ENCODE results near the gene TRRAP.

Gene TRRAP

GRCh38 chr7:99000196-99000903 is 122.0 kb downstream of the TRRAP start:
- Histone ChIP-seq H3K9me3 (replicated peaks; ENCODE audit: insufficient read depth, low read length) (no peaks in the 10 kb centered on the region), H3K9me2 (replicated peaks; ENCODE audit: insufficient read depth, low read length) (no peaks in the 10 kb centered on the region), H3K27ac (ENCODE audit: low read length) (no peak overlapping the region), H3K4me2 (ENCODE audit: low read depth, low read length) (no peak overlapping the region), H3F3A (ENCODE audit: insufficient read depth, low read length) (no peaks in the 10 kb centered on the region), H4K20me1 (ENCODE audit: insufficient read depth, low read length) (no peaks in the 10 kb centered on the region), H3K9ac (ENCODE audit: low read length) (no peak overlapping the region), H2AFZ (ENCODE audit: low read length) (no peak overlapping the region), H3K4me1 (ENCODE audit: low read length) (no peaks in the 10 kb centered on the region), H3K36me3 (replicated peaks; ENCODE audit: insufficient read depth, low read length) (0 out of 2 replicates have a peak, but pooled peaks cover 8% of the 10 kb centered on the region), H3K27me3 (replicated peaks; ENCODE audit: insufficient read depth, low read length) (no peaks in the 10 kb centered on the region), H3K79me2 (ENCODE audit: low read length) (0 out of 2 replicates have a peak, but pooled peaks cover 6% of the 10 kb centered on the region), H3K4me3 (ENCODE audit: low read length) (no peak overlapping the region)
- TF ChIP-seq EZH2phosphoT487 (IDR thresholded peaks at IDR 0.05; ENCODE audit: low read length), result no peak
- no peak for TF ChIP-seq CTCF (IDR thresholded peaks at IDR 0.05; ENCODE audit: low read length)
- TF ChIP-seq EZH2 (optimal IDR thresholded peaks at IDR 0.05; ENCODE audit: low read depth, low read length), result no peak
- DNase-seq, result no peak

- Histone ChIP-seq H3K27ac (ENCODE audit: low read length) (no peak overlapping the region), H2AFZ (ENCODE audit: low read length) (no peak overlapping the region), H3K4me3 (ENCODE audit: low read length) (no peak overlapping the region), H3K27me3 (replicated peaks; ENCODE audit: insufficient read depth, low read length) (no peaks in the 10 kb centered on the region), H3K79me2 (ENCODE audit: low read length) (0 out of 2 replicates have a peak, but pooled peaks cover 6% of the 10 kb centered on the region), H3K4me1 (ENCODE audit: low read length) (no peaks in the 10 kb centered on the region), H3F3A (ENCODE audit: insufficient read depth, low read length) (no peaks in the 10 kb centered on the region), H3K36me3 (replicated peaks; ENCODE audit: insufficient read depth, low read length) (peaks cover 8% of the 10 kb centered on the region; the same call in 1 of the 2 replicates), H3K9me3 (replicated peaks; ENCODE audit: insufficient read depth, low read length) (no peaks in the 10 kb centered on the region), H3K4me2 (ENCODE audit: low read depth, low read length) (no peak overlapping the region), H3K9me2 (replicated peaks; ENCODE audit: insufficient read depth, low read length) (no peaks in the 10 kb centered on the region), H3K9ac (ENCODE audit: low read length) (no peak overlapping the region), H4K20me1 (ENCODE audit: insufficient read depth, low read length) (no peaks in the 10 kb centered on the region)
- DNase-seq, result no peak
- TF ChIP-seq CTCF (IDR thresholded peaks at IDR 0.05; ENCODE audit: low read length), result no peak
- TF ChIP-seq EZH2 (optimal IDR thresholded peaks at IDR 0.05; ENCODE audit: low read depth, low read length), result no peak
- no peak for TF ChIP-seq EZH2phosphoT487 (IDR thresholded peaks at IDR 0.05; ENCODE audit: low read length)
These were observed 122.7 kb downstream of the TRRAP start for GRCh38 chr7:99000904-99001465.

- H3K9ac ChIP-seq (ENCODE audit: low read length), result no peak overlapping the region
- no peaks in the 10 kb centered on the region for H3K27me3 ChIP-seq (replicated peaks; ENCODE audit: insufficient read depth, low read length)
- peaks cover 8% of the 10 kb centered on the region; the same call in 1 of the 2 replicates for H3K36me3 ChIP-seq (replicated peaks; ENCODE audit: insufficient read depth, low read length)
- H3F3A ChIP-seq (ENCODE audit: insufficient read depth, low read length), result no peaks in the 10 kb centered on the region
- no peaks in the 10 kb centered on the region for H3K9me2 ChIP-seq (replicated peaks; ENCODE audit: insufficient read depth, low read length)
- no peak for TF ChIP-seq EZH2 (optimal IDR thresholded peaks at IDR 0.05; ENCODE audit: low read depth, low read length)
- TF ChIP-seq EZH2phosphoT487 (IDR thresholded peaks at IDR 0.05; ENCODE audit: low read length), result no peak
- no peak for TF ChIP-seq CTCF (IDR thresholded peaks at IDR 0.05; ENCODE audit: low read length)
- H3K4me2 ChIP-seq (ENCODE audit: low read depth, low read length), result no peak overlapping the region
- 0 out of 2 replicates have a peak, but pooled peaks cover 6% of the 10 kb centered on the region for H3K79me2 ChIP-seq (ENCODE audit: low read length)
- no peaks in the 10 kb centered on the region for H3K9me3 ChIP-seq (replicated peaks; ENCODE audit: insufficient read depth, low read length)
- no peaks in the 10 kb centered on the region for H4K20me1 ChIP-seq (ENCODE audit: insufficient read depth, low read length)
- DNase-seq, result no peak
- no peak overlapping the region for H2AFZ ChIP-seq (ENCODE audit: low read length)
- H3K27ac ChIP-seq (ENCODE audit: low read length), result no peak overlapping the region
- H3K4me3 ChIP-seq (ENCODE audit: low read length), result no peak overlapping the region
- H3K4me1 ChIP-seq (ENCODE audit: low read length), result no peaks in the 10 kb centered on the region
These were observed 123.3 kb downstream of the TRRAP start for GRCh38 chr7:99001482-99002147.

Data from MM.1S (cell line).